Stimulated activated CD4-positive, alpha-beta T cell treated with anti-CD3 and anti-CD28 coated beads, Interleukin-2, amount 100 ng/mL, for 48 hours (primary cell): Measurements from ENCODE around the gene CDH23.

Experiments
- DNase-seq, 2 donors: peaks; one replicate each; pipeline ENCODE4 v3.0.0-alpha.2; 2020

CDH23 gene

DNA sequence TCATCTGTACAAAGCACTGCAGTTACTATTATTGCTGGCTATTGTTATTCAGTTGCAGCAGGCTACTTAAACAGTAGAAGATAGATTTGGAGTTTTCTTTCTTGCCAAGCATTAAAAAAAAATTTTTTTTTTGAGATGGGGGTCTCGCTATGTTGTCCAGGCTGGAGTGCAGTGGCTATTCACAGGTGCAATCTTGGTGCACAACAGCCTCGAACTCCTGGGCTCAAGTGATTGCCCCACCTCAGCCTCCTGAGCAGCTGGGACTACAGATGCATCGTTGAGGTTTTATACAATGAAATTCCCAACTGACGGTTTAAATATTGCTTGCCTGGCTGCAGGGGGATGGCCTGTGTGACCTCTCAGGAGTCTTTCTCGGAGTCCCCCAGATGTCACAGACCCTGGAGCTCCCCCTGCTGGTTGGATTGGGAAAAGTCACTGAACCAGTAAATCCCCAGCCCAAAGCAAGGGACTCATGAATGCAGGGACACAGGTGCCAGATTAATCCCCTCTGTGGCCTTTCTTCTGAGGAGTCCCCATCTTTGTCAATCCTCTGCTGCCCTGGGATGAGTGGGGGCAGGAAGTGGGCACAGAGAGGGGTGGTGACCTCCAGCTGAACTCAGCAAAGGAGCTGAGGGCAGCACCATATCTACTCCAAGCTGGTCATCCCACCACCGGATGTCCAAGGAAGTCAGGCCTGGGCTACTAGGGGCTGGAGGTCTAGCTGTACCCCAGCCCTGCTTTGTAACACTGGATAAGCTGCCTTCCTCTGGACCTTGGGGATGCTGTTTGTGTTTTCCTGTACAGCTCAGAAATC lies 173.3 kb downstream of the CDH23 start:
- DNase-seq = peak; percentile 87 to 88

DNA sequence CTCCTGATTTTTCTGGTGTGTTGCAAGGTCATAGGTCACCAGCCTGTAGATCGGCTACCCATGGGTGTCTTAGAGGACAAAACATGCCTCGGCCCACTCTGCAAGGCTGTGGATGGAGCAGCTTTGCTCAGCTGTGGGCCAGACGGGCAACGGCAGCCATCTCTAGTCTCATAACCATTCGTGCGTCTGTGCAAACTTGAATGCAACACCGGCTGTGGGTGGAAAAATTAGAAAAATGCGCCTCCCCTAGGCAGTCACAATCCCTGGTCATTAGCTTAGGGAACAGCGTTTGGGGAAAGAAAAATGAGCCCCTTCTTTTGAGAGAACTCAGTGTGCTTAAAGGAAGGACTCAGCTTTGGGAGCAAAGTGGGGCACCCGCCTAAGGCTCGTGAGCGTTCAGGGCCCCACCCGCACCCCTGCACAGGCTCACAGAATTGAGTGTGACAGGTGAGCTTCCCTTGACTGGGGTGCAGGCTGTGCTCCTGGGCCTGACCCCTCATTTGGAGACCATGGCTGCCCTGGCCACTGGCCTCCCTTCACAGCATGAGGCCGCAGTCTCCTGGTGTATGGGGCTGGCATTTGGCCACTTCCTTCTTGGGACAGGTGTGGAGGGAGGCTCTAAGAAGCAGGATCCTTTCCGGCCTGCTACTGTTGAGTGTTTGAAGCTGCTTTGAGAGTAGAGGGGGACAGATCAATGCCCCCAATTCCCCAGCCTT lies 174.9 kb downstream of the CDH23 start:
- DNase-seq = no peak

DNA sequence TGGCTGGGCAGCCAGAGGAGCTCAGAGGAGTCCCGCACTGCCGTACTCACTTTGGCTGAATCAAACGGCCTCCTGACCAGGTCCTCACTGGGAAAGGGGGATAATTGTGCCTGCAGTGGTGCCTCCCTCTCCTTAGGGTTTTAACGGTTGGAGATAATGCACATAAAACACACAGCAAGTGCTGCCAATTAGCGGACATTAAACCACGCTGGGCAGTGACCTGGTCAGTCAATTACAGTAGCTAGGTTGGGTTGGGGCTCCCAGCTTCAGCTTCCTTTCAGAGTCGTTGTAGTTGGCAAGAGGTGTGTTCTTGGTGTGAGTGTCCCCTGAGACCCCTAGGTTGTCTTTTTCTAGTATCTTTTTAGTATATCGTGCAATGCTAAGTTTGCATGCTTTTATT lies 176.2 kb downstream of the CDH23 start:
- DNase-seq = no peak

DNA sequence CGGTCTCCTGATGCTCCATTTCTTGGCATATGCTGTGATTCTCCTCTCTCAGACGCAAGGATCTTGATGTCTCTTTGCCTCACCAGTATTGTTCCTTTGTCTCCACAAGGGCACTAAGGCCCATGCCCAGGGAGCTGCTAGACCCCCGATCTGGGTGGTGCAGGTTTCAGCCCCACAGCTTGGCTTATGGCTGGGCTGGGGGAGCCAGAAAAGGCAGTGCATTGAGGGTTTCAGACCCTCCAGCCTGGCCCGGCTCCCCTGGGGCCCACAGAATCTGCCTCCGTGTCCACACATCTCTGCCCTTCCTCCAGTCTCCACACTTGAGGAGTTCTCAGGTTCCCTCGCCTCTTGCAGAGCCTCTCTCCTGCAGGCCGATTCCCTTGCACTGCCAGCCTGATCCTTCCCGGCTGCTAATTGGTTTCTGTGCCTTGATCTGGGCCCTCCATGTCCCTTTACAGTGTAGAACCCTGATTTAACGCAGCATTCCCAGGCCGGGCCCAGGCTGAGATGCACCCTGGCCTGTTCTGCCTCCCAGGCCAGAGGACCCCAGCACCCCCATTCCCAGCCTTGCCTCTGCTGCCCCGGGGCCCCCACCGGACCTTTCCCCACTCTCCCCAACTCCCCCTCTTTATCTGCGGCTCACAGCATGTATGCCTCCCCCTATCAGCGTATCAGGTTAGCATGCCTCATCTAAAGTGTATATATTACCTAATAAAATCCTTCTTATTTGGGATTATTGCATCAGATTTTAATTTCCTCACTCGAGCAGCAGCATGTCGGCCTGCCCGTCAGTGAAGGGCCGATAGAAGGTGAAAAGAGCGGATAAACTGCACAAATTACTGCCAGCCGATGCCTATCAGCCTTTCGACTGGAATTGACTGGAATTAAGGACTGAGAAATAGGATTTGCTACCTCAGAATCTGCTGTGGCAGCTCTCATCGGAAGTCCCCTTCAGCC lies 177.1 kb downstream of the CDH23 start:
- DNase-seq = no peak

DNA sequence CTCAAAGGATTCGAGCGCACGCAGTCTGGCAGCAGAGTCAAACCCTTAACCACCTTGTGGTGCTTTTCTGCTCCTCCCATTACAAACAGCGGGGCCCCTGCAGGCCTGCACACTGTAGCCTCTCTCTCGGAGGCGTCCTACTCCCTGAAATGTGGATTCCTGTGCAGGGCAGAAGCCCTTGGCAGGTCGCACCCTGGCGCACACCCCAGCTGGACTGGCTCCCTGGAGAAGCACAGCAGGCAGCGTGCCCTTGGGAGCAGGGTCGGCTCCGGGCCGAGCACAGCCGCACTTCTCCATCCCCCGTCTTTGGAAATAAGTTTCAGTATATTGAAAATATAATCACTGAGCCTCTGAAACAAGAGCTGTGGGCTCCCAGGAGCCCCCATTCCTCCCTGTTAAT lies 178.7 kb downstream of the CDH23 start:
- DNase-seq = no peak

DNA sequence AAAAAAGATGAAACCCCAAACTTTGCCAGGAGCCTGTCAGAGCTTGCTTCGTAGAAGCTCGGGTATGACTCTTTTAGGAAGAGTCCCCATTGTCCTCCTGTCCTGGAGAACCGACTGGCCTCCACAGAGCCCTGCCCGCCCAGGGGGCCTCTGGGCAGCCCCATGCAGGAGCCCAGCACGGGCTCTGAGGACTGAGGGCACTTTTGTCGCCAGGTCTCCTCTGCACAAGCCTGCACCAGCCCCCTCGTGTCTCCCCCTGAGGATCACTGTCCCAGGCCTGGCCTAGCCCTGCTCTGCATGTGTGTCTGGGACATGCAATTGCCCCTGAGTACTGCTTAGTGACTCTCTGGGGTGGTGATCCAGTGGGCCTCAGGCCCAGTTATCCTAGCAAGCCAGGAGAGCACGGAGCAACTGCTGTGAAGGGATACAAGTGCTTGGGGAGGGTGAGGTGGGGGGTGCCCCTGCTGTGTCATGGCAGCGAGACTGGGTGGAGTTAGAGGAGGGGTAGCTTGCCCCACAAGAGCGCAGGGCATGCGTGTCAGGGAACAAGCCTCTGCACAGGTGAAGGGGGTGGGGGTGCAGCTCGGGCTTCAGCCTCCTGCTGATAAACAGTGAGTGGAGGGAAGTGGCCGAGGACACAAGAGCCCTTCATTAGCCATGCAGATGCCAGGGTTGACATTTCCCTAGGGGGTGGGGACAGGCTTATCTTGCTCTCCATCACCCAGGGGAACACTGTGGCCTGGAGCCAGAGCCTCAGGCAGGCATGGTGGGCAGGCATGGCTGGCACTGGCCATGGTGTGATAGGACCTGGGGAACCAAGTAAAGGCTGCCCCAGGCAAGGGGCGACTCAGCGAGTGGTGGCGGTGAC lies 179.4 kb downstream of the CDH23 start:
- DNase-seq = no peak

DNA sequence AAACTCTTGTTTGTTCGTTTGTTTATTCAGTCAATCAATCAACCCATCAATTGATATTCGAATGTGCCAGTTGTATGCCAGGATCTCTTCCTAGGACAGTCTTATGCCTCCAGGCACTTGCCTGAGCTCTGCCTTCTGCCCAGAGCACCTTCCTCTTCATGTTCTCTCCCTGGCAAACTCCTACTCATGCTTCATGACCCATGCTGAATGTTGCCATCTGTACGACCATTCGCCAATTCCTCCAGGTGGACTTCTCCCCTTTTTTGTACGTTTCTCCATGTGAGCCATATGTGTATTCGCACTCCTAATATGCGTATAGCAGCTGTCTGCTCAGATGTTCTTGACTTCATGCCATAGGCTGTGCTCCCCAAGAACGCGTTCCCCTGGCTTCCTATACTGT lies 180.1 kb downstream of the CDH23 start:
- no peak for DNase-seq

DNA sequence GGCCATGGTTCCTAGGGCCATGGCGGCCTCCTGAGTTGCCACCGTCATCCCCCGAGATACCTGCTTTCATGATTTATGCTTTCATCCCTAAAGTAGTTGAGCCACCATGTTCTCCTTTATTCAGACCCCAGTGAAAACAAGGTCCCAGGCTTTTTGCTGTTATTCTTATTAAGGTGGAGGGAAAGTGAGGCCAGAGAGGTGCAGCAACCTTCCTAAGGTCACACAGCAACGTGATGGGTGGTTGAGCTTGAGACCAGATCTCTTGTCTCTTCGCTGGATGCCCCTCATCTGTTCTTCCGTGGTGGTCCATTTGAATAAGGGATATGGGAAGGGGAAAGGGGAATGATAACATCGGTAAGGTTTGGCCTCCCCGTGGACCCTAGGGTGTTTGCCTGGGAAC lies 180.6 kb downstream of the CDH23 start:
- DNase-seq = no peak

DNA sequence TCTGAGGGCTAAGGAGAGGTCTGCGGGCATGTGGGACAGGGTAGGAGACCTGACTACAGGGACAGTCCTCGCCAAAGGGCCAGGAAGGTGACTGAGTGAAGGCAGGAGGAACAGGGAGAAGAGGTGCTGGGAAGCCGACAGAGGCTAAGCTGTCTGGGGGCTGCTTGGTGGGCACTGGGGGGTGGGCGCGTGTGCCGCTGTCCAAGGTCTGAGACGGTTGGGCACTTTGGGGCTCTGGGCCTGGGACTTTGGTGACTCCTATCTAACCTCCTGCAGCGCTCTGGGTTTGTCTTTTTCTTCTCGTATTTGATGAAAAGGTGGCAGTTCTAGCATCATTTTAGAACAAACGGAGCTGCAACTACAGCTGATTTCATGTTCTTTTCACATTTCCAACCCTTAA lies 181.3 kb downstream of the CDH23 start:
- no peak for DNase-seq

DNA sequence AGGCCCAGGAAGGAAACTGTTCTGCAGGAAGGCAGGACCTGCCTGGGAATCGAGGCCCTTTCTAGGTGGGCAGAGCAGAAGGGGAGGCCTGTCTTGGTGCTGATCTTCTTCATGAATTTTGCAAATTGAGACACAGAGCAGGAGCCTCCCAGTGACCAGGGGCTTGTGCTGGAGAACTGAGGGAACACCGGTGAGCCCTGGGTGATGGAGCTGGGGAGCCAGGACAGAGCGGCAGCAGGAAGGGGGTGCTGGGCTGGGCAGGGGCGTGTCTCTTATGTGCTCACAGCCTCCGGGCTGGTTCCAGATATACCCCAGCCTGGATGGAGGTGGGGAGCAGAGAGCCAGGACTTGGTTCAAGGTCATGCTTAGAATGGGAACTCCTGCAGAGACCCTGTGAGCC lies 182.9 kb downstream of the CDH23 start:
- no peak for DNase-seq

DNA sequence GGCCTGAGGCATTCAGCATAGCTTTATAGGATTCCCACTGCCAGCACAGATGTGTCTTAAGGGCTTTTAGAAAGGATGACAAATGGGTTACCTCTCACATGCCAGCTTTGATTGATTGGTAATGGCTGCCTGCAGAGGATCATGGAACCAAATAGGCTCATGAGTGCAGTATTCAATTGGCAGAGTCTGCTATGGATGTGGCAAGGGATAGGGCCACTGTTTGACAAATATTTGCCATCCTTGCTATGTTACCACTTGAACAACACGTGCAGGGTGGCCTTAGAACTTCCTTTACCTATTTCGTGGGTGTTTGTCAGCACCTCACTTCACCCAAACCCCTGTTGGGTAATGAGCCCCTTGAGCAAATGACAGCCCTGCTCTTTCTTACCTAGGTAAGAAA lies 183.7 kb downstream of the CDH23 start:
- no peak for DNase-seq

DNA sequence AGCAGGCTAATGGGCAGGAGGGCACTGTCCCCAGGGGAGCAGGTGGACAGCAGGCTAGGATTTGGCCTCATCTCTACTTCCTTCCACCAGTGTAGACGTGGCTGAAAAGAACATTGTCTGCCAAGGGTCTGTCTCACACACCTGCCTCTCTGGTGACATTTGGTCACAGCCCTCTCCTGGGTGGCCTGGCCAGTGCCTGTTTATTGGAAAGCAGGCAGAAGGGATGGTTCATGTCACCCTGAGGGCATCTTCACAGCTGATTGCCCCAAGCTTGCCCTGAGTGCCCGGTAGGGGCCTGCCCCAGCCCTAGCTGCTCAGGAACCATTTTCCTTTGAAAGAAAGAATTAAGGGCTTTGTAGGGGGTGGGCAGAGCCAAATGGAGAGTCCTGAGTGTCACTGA lies 184.2 kb downstream of the CDH23 start:
- DNase-seq = no peak

DNA sequence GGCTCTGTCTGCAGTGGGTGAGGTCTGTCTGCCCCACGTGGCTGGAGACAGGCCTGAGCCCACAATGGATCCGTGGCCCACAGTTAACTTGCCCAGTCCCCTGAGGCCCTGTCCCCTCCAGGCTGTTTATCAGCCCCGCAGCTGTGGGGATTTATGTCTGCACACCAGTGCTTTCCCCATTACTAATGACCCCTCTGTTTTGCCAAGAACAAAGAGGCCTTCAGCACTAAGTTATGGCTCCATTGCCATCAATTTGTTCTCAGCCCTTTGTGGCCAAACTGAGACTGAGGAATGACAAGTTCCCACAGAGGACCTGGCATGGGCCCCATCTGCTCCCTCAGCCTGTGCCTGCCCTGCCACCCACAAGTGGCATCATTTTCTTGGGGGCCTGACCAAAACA lies 184.7 kb downstream of the CDH23 start:
- DNase-seq = no peak

DNA sequence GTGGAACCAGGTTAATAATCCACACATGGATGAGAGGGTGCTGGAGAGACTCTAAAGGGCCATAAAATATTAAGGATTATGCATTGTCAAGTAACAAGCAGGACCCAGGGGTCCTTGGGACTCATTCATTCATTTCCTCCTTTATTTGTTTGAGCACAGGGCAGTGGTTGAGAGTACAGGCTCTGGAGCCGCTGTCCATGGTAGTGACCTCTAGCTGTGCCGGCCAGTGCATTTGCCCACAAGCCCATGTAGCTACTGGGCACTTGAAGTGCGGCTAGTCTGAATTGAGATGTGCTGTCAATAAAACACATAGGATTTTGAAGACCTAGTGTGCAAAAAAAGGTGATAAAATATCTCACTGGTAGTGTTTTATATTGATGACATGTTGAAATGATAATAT lies 185.3 kb downstream of the CDH23 start:
- no peak for DNase-seq

DNA sequence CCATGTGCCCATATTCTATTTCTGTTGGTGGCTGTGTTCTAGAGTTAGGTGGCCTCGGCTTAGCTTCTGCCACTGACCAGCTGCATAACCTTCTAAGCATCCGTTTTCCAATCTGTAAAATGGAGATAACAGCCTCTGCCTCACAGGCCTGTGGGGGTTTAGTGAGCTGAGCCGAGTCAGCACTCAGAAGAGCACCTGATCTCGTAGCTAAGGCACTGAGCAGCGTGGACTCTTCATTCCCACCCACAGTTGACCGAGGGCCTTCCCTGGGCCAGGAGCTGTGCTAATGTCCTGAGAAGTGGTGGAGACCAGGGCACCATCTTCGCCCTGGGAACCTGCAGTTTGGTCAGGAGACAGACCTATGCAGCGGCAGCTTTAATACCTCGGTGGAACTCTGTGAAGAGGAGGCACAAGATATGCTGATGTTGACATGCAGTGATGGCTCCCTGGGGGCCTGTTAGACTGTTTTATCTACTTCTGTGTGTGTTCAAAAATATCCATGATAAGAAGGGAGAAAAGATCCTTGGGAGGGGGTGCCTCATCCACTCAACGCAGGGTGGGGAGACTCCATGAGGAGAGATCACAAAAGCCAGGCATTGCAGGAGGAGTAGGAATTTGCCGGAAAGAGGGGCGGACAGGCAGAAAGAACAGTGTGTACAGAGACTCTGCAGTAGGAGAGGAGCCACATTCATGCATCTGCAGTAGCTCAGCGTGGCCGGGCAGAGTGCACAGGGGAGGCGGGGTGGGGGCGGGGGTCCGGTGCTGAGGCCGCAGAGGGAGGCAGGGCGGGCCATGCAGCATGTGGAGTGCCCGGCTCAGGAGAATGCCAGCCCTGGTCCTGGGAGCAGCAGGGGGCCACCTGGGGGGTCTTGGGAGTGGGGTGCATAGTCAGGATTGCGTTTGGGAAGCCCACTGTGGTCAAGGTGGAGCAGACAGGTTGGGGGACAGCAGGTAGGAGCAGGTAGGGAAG lies 186.1 kb downstream of the CDH23 start:
- DNase-seq = no peak

DNA sequence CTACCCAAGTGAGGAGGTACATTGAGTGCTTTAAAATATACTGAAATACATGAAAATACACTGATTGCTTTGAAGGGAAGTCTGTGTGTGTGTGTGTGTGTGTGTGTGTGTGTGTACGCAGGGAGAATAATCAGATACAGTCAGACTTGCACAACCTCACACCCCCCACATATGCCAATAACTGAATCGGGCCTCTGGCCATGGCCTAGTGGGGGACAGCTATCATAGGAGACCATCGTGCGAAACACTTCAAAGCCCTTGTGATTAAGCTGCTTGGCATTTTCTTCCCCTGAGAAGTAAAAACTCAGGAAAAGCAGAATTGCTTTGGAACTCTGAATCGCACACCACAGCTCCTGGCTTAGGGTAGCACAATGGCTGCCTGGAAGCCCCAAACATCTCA lies 187.7 kb downstream of the CDH23 start:
- no peak for DNase-seq

DNA sequence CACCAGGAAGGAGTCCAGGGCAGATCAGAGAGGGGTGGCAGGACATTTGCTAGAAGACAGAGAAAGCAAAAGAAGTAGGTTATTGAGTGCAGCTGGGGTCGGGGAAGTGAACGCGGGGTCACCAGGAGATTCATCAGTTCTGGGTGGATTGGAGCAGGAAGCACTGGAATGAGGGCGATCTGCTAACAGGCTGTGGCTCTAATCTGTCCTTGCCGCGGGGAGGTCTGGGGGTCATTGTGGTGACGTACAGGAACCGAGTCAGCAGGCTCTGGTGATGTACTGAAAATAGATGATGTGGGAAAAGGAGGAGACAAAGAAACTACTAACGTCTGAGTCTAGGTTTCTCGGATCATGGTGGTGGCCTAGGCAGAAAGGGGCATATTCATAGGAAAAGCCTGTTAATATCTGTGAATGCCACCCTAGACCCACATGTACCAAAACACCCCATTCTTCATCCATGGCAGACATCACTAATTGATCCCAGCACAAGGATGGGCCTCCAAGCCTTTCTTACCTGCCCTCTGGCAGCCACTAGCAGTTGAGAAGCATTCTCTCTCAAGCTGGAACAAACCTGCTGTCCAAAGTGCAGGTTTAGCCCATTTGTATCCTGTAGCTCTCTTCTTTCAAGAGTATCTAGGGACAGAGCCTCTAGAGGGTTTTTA lies 188.3 kb downstream of the CDH23 start:
- DNase-seq = no peak

DNA sequence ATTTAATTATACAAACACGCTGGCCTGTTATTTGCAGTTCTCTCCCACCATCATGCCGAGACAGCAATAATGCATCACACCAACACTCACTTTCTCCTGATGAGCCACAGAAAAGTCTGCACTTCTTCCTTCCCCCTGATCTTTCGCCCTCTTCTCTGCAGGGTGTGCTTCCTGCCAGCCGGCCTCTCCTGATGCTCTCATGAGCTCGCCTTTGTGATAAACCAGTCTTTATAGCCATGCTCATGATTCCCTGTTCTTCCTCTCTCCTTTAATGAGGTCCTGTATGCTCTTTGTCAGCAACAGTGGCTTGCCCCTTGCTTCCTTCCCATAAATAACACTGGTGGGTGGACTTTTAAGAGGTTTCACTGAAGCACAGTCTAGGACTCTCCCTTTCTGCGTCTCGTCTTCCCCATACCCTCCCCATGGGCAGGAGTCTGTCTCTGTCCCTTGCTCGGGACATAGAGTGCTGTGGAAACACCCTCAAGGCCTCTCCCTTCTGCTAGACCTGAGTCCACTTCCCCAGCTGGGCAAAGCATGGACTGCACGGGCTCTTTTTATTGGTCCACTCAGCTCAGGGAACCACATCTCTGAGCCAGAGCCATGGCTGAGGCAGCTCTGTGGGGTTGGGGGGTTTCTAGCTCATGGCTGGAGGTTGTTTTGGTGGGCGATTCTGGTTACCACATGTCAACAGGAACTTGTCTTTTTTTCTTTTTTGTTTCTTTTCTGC lies 189.0 kb downstream of the CDH23 start:
- DNase-seq = no peak

DNA sequence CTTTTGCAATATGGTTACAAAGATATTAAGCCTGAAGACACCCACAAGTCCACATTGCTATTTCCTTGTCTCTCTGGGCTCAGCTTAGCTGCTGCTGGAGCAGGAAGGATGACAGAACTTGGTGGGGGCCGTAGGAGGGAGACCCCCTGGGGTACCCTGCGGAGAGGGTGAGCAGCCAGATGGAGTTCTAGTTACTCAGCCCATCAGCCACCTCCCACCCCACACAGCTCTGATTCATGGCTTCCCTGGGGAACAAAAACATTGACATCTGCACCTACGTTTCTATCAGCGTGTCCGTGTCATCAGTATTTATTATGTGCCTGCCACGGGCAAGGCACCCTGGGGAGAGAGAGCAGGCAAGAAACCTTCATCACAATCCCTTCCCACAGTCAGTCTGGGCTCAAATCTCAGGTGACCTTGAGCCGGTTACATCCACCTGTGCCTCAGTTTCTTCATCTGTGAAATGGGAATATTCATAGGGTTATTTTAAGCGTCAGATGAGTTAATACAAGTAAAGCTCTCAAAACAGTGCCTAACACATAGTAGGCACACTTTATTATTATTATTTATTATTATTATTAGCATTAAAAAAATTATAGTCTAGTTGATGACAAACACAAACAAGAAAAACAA lies 191.3 kb downstream of the CDH23 start:
- DNase-seq = no peak
